C1 segment of cervical spinal cord (tissue), 14 donors: ENCODE measurements around the gene CACNA1D.

Source experiments
- DNase-seq, 14 donors: peaks; one replicate each; lab custom pipeline; 2025; lab: John Stamatoyannopoulos, UW

CACNA1D gene

GRCh38 chr3:53843195-53844177 lies 349.1 kb downstream of the CACNA1D start:
- peak in 4 of 14 donors; percentile 34 to 87 (median 48) for DNase-seq

GRCh38 chr3:53844262-53845102 lies 350.1 kb downstream of the CACNA1D start:
- DNase-seq = peak in 7 of 14 donors; percentile 19 to 51 (median 35)

GRCh38 chr3:53845103-53845880 lies 350.9 kb downstream of the CACNA1D start:
- peak in 7 of 14 donors; percentile 32 to 60 (median 33) for DNase-seq

- peak in 1 of 14 donors; percentile 42 for DNase-seq
Measured at GRCh38 chr3:53845881-53846133, 351.4 kb downstream of the CACNA1D start.

GRCh38 chr3:53846134-53846850 lies 351.9 kb downstream of the CACNA1D start, which contains the start of the genes CHDH and IL17RB:
TSS of gene CHDH (minus strand) at chr3:53846419. CDS start at chr3:53824008, 22,411 bp downstream.
TSS of gene IL17RB (plus strand) at chr3:53846568. CDS start at chr3:53846589, 21 bp downstream.
- DNase-seq = peak in 12 of 14 donors; percentile 22 to 70 (median 52)

GRCh38 chr3:53846851-53847155 lies 352.4 kb downstream of the CACNA1D start:
- DNase-seq = peak in 1 of 14 donors; percentile 30

- DNase-seq = no peak
Measured at GRCh38 chr3:53849916-53850315, 355.5 kb downstream of the CACNA1D start.

GRCh38 chr3:53850895-53851294 lies 356.5 kb downstream of the CACNA1D start:
- no peak for DNase-seq

- DNase-seq = no peak
Measured at GRCh38 chr3:53856964-53857363, 362.6 kb downstream of the CACNA1D start.

- no peak for DNase-seq
Measured at GRCh38 chr3:53858096-53858741, 363.8 kb downstream of the CACNA1D start.

- no peak for DNase-seq
Measured at GRCh38 chr3:53859178-53859577, 364.8 kb downstream of the CACNA1D start.

GRCh38 chr3:53860196-53860595 lies 365.8 kb downstream of the CACNA1D start:
- no peak for DNase-seq

GRCh38 chr3:53862241-53862640 lies 367.8 kb downstream of the CACNA1D start:
- no peak for DNase-seq

- DNase-seq = no peak
Measured at GRCh38 chr3:53863145-53863544, 368.7 kb downstream of the CACNA1D start.
